GM21526 (cell line): ENCODE results near the gene FAIM.
"Not testable (repeated sequence)": the region's sequence is repeated elsewhere in the genome, so short reads cannot be mapped to it uniquely, and the experiment has no call there.

Experiments used
- ATAC-seq: cut with Tn5 transposase; IDR thresholded peaks from one replicate; pipeline ENCODE4 v1.9.1; 2021; ENCODE audit warnings: moderate library complexity; ENCODE audit not compliant: unreplicated experiment, low FRiP score

FAIM gene

DNA sequence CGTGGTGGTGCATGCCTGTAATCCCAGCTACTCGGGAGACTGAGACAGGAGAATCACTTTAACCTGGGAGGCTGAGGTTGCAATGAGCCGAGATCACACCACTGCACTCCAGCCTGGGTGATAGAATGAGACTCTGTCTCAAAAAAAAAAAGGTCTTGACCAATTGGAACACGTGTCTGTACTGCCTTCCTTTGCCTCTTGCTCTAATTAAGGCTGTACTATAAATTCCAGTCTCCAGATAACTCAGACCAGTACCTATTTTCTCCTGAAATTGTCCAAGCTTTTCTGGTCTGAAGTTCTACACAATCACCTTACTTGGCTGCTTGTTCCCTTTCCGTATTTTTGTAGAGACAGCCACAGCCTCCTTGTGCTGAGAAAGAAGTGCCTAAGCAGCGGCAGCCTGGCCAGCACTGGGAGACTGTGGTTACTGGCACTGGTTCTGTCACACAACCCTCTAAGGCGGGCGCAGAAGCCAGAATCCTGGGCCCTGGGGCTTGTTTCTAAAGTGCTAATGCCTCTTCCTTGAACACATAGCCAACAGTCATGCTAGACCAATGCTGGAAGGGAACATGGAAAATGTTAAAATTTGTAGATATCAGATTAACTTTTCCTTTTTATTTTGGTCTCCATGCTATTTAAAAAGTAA, 8.3 kb upstream of the FAIM start:
- ATAC-seq: no peak

GRCh38 chr3:138601661-138602060, 6.9 kb upstream of the FAIM start:
- not testable (repeated sequence) for ATAC-seq

GRCh38 chr3:138604106-138604595, 4.4 kb upstream of the FAIM start:
- ATAC-seq: not testable (repeated sequence)

GRCh38 chr3:138609898-138610266, 1.3 kb downstream of the FAIM start:
- no peak for ATAC-seq

DNA sequence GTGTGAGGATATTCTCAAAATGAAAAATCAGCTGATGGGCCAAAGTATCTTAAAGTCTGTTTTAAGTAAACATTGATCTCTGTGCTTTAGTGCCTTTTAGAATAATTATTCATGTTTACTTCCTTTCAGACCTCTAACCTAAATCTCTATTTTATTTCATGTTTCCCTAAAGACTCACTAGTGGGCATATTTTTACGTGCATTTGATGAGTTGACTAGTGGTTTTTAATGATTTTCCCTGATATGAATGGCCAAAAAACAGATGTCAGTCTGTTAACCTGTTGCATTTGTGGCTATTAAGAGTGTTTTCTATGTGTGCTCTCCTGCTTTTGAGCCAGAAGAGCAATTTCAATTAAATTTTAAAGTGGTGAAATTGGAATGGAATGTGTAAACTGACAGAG, 6.9 kb downstream of the FAIM start:
- ATAC-seq: no peak

GRCh38 chr3:138620431-138620830, 11.9 kb downstream of the FAIM start:
- no peak for ATAC-seq

GRCh38 chr3:138624518-138624917, 15.9 kb downstream of the FAIM start:
- ATAC-seq: no peak

DNA sequence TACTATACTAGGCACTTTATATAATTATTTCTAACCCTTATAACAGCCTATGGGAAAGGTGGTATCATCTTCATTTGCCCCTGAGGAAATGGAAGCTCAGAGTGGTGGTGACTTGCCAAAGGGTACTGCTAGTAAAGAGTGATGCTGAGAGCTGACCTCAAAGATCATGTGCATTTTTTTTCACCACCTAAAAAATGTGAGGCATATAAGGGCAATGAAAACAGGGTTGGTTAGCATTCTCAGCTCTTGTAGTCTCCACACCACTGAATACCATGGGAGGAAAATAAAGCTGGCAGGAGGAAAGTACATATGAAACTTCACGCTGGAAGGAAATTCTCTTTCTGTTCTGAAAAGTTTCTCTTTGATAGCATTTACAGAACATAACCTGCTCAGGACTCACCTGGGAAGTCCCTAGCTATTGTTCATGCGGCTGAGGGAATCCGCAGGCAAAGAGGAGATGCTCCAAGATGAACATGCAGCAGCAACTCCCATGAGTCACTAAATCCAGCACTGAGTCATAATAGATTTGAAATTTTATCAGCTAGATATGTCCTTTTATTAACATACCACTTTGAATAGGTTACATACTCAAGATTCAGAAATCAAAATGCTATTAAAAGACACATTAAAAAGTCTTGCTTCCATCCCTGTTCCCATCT, 17.3 kb downstream of the FAIM start:
- ATAC-seq: no peak

GRCh38 chr3:138629526-138629925, 21.0 kb downstream of the FAIM start:
- ATAC-seq: no peak

DNA sequence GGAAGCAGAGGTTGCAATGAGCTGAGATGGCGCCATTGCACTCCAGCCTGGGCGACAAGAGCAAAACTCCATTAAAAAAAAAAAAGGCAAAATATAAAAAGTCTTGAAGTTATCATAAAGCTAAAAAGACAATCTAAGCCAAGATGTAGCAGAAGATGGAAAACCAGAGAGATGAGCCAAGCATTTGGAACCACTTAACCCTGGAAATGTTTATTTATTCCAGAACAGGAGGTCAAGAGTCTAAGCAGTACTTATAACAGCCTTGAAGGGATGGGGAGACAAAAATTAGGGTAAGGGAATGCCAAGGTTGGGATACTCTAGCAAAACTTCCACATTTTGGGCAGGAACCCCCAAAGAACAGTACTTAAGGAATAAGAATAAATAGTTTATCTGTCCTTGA, 30.1 kb downstream of the FAIM start:
- ATAC-seq: no peak

- ATAC-seq: no peak
Observed at GRCh38 chr3:138640537-138640936, 32.0 kb downstream of the FAIM start.

GRCh38 chr3:138642226-138642926, 33.8 kb downstream of the FAIM start:
- no peak for ATAC-seq

DNA sequence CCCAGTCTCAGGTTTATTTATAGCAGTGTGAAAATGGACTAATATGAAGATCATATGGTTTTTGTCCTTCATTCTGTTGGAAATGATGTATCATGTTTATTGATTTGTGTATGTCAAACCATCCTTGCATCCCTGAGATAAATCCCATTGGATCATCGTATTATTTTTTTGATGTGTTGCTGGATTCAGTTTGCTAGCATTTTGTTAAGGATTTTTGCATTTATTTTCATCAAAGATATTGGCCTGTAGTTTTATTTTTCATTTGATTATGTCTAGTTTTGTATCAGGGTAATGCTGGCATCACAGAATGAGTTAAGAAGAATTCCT, 34.3 kb downstream of the FAIM start:
- no peak for ATAC-seq

DNA sequence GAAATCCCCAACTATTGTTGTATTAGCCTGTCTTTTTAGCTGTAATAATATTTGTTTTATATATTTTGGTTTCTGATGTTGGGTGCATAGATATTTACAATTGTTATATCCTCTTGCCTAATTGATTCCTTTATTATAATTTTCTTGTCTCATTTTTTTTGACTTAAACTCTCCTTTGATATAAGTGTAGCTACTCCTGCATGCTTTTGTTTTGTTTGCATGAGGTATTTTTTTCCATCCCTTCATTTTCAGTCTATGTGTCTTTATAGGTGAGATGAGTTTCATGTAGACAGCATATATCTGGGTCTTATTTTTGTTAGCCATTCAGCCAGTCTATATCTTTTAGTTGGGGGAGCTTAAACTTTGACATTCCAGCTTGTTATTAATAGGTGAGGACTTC, 37.4 kb downstream of the FAIM start:
- no peak for ATAC-seq

DNA sequence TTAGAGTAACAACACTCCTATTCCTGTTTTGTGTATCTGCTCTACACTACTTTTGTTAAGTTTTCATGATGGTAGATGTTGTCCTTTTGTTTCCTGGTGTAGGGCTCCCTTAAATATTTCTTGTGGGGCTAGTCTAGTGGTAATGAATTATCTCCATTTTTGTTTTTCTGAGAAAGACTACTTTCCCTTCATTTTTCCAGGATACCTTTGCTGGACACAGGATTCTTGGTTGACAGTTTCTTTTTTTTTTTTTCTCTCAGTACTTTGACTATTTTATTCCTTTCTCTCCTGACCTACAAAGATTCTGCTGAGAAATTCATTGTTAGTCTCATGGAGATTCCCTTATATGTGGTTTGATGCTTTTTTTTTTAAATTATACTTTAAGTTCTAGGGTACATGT, 37.9 kb downstream of the FAIM start:
- ATAC-seq: no peak

GRCh38 chr3:138649134-138649533, 40.6 kb downstream of the FAIM start:
- ATAC-seq: no peak

- ATAC-seq: no peak
Observed at GRCh38 chr3:138653567-138653966, 45.0 kb downstream of the FAIM start.

- ATAC-seq: no peak
Observed at GRCh38 chr3:138657508-138657907, 48.9 kb downstream of the FAIM start.

GRCh38 chr3:138668107-138668506, 59.5 kb downstream of the FAIM start:
- no peak for ATAC-seq

DNA sequence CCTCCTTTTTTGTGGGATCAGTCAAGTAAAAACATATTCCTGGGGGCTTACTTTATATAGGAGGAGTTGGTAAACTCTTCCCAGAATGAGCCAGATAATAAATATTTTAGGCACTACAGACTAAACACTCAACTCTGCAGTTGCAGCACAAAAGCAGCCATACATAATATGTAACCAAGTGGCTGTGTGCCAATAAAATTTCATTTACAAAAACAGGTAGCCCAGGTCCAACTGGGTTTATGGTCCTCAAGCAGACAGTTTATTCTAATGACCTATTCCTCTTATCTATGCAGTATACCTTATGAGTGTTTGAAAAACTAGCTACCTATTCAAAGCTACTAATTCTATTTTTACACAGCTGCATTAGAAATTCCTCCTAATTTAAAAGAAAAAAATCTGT, 61.8 kb downstream of the FAIM start:
- no peak for ATAC-seq

DNA sequence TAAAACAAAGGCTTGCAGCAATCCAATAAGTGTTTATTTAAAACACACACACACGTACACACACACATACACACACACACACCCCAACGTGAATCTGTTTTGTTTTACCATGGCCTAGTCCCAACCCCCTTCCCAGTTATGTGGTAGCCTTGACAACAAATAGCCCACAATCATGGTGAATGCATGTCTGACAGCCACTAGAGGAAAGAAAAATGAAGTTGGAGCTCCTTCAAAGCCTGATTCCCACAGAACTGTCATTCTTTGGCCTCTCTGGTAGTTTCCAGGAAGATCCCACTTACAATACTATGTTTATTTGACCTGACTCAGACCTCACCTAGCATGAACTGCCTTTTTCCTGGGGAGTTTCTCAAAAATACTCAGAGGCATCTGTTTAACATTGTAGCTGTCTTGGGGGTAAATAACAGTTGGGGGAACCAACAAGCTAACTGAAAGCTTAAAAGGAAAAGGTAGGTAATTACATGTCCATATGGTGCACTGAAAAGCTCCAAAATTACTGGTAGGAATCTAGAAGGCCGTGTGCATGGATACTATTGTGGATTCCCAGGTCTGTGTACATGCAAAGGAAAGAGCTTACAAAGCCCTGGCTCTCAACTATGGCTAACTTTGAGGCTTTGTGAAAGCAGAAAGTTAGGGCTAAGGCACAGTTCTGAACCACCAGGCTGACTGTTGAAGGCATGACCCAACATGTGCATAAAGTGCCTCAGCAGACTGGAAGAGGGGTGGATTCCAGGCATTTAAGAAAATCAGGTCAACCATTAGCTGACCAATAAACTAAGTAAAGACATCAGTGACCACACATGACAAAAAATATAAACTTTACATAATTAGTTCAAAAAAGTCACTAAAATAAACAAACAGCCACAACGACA, 65.3 kb downstream of the FAIM start:
- no peak for ATAC-seq
